Transverse colon (tissue), 4 donors: ENCODE results near the gene CFD.
"Not testable (repeated sequence)": the region's sequence is repeated elsewhere in the genome, so short reads cannot be mapped to it uniquely, and the experiment has no call there.

Experiments used
- EP300 ChIP-seq: sonication (generic); formaldehyde crosslinking; IDR thresholded peaks from one replicate; pipeline ENCODE4 v1.6.1; 2017; ENCODE audit warnings: antibody characterized with exemption, low read depth
- POLR2A ChIP-seq: fragments of 450-650 bp; IDR thresholded peaks from one replicate; pipeline ENCODE4 v1.6.1; 2016; ENCODE audit warnings: antibody characterized with exemption, mild to moderate bottlenecking, moderate library complexity
- POLR2AphosphoS5 ChIP-seq, 3 donors: sonication (generic); formaldehyde crosslinking; IDR thresholded peaks; one replicate each; pipeline ENCODE4 v1.6.1; 2016; ENCODE audit warnings: antibody characterized with exemption in 3 of 3
- TF ChIP-seq, protein P1 (sequence below), 5 experiments: fragments of 200-600 bp in 3 of 5; fragments of 450-650 bp in 2 of 5; sonication (generic) in 3 of 5; IDR thresholded peaks; 1 replicate in 2 of 5; 2 replicates in 3 of 5; pipeline ENCODE4 v1.5.1; 2016 to 2017; ENCODE audit warnings: antibody characterized with exemption in 5 of 5, inconsistent platforms in 3 of 5, mild to moderate bottlenecking in 2 of 5, moderate library complexity in 1 of 5

DNA sequence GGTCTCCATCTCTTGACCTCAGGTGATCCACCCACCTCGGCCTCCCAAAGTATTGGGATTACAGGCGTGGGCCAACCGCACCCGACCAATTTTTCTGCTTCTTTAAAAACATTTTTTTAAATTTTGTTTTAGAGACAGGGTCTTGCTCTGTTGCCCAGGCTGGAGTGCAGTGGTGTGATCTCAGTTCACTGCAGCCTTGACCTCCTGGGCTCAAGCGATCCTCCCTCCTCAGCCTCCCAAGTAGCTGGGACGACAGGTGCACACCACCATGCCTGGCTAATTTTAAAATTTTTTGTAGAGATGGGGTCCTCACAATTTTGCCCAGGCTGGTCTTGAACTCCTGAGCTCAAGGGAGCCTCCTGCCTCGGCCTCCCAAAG lies 16.7 kb upstream of the CFD start:
- TF ChIP-seq, protein P1, sequence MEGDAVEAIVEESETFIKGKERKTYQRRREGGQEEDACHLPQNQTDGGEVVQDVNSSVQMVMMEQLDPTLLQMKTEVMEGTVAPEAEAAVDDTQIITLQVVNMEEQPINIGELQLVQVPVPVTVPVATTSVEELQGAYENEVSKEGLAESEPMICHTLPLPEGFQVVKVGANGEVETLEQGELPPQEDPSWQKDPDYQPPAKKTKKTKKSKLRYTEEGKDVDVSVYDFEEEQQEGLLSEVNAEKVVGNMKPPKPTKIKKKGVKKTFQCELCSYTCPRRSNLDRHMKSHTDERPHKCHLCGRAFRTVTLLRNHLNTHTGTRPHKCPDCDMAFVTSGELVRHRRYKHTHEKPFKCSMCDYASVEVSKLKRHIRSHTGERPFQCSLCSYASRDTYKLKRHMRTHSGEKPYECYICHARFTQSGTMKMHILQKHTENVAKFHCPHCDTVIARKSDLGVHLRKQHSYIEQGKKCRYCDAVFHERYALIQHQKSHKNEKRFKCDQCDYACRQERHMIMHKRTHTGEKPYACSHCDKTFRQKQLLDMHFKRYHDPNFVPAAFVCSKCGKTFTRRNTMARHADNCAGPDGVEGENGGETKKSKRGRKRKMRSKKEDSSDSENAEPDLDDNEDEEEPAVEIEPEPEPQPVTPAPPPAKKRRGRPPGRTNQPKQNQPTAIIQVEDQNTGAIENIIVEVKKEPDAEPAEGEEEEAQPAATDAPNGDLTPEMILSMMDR (IDR thresholded peaks at IDR 0.05) = not testable (repeated sequence)
- TF ChIP-seq POLR2AphosphoS5 (IDR thresholded peaks at IDR 0.05); POLR2A; EP300: not testable (repeated sequence)
